NCI-H82 treated with DMSO at 0.1 percent for 48 hours (cell line): ENCODE results near the gene POLR2I.

Experiments used
- DNase-seq: peaks from one replicate; lab custom pipeline; 2025; ENCODE audit not compliant: unreplicated experiment; lab: John Stamatoyannopoulos, UW

Gene POLR2I

GRCh38 chr19:36114721-36115452 is at the start of gene POLR2I:
TSS of gene POLR2I (minus strand) at chr19:36114875. CDS start at chr19:36114856, 19 bp downstream.
- DNase-seq = peak; percentile 99

- no peak for DNase-seq
Observed at GRCh38 chr19:36163813-36164212, 49.1 kb upstream of the POLR2I start.

GRCh38 chr19:36160821-36161596 is 46.3 kb upstream of the POLR2I start:
- DNase-seq = no peak

GRCh38 chr19:36153126-36153525 is 38.5 kb upstream of the POLR2I start:
- no peak for DNase-seq

- no peak for DNase-seq
Observed at GRCh38 chr19:36152352-36153091, 37.8 kb upstream of the POLR2I start, which contains the start of gene COX7A1. TSS of gene COX7A1 (minus strand) at chr19:36152447. CDS start at chr19:36152407, 40 bp downstream.

GRCh38 chr19:36152019-36152351 is 37.3 kb upstream of the POLR2I start:
- no peak for DNase-seq

GRCh38 chr19:36151144-36152018 is 36.7 kb upstream of the POLR2I start:
- DNase-seq = no peak

- no peak for DNase-seq
Observed at GRCh38 chr19:36150586-36150985, 35.9 kb upstream of the POLR2I start.

GRCh38 chr19:36149673-36150406 is 35.2 kb upstream of the POLR2I start:
- no peak for DNase-seq

- no peak for DNase-seq
Observed at GRCh38 chr19:36144624-36145023, 29.9 kb upstream of the POLR2I start.

- no peak for DNase-seq
Observed at GRCh38 chr19:36142496-36142895, 27.8 kb upstream of the POLR2I start.

- no peak for DNase-seq
Observed at GRCh38 chr19:36142046-36142445, 27.4 kb upstream of the POLR2I start.

- DNase-seq = peak; percentile 80
Observed at GRCh38 chr19:36141039-36141927, 26.6 kb upstream of the POLR2I start.

GRCh38 chr19:36140304-36141038 is 25.8 kb upstream of the POLR2I start:
- DNase-seq = peak; percentile 58

- peak; percentile 91 for DNase-seq
Observed at GRCh38 chr19:36139473-36140303, 25.0 kb upstream of the POLR2I start, which contains the start of gene CAPNS1. TSS of gene CAPNS1 (plus strand) at chr19:36140066. CDS start at chr19:36141012, 946 bp downstream.

- no peak for DNase-seq
Observed at GRCh38 chr19:36139120-36139472, 24.4 kb upstream of the POLR2I start.

GRCh38 chr19:36136964-36137686 is 22.4 kb upstream of the POLR2I start:
- no peak for DNase-seq
